Amniotic stem cell (primary cell): ENCODE measurements around the gene PTP4A1.
"Not testable (repeated sequence)": the region's sequence is repeated elsewhere in the genome, so short reads cannot be mapped to it uniquely, and the experiment has no call there.

ENCODE experiments used
- DNase-seq: peaks from one replicate; lab custom pipeline; 2025; lab: John Stamatoyannopoulos, UW

The PTP4A1 gene

GRCh38 chr6:63582579-63583231 lies 10.4 kb downstream of the PTP4A1 start:
- DNase-seq = no peak

GRCh38 chr6:63584125-63584514 lies 11.8 kb downstream of the PTP4A1 start:
- DNase-seq = no peak

- no peak for DNase-seq
Measured at GRCh38 chr6:63584566-63584965, 12.3 kb downstream of the PTP4A1 start.

- DNase-seq = not testable (repeated sequence)
Measured at GRCh38 chr6:63585652-63586051, 13.4 kb downstream of the PTP4A1 start.

- no peak for DNase-seq
Measured at GRCh38 chr6:63589952-63590411, 17.7 kb downstream of the PTP4A1 start.

- no peak for DNase-seq
Measured at GRCh38 chr6:63592886-63593285, 20.6 kb downstream of the PTP4A1 start.

GRCh38 chr6:63597141-63598048 lies 25.1 kb downstream of the PTP4A1 start:
- DNase-seq = no peak

- no peak for DNase-seq
Measured at GRCh38 chr6:63598049-63599036, 26.1 kb downstream of the PTP4A1 start.

- no peak for DNase-seq
Measured at GRCh38 chr6:63599243-63599642, 27.0 kb downstream of the PTP4A1 start.

- no peak for DNase-seq
Measured at GRCh38 chr6:63600136-63600535, 27.9 kb downstream of the PTP4A1 start.

GRCh38 chr6:63609231-63609630 lies 37.0 kb downstream of the PTP4A1 start:
- DNase-seq = no peak

- no peak for DNase-seq
Measured at GRCh38 chr6:63610944-63611343, 38.7 kb downstream of the PTP4A1 start.

GRCh38 chr6:63611560-63611959 lies 39.3 kb downstream of the PTP4A1 start:
- DNase-seq = no peak

GRCh38 chr6:63615590-63615989 lies 43.3 kb downstream of the PTP4A1 start:
- DNase-seq = no peak
